Activated naive CD4-positive, alpha-beta T cell treated with anti-CD3 and anti-CD28 coated beads, Interleukin-2, amount 50 U/mL, for 24 hours (primary cell): Measurements from ENCODE around the gene RASD2.

ENCODE experiments used
- H3K27ac Mint-ChIP-seq: one replicate; pipeline ENCODE4 v1.8.0; 2021; ENCODE audit warnings: mild to moderate bottlenecking, mixed read lengths
- H3K27me3 Mint-ChIP-seq: one replicate; pipeline ENCODE4 v1.8.0; 2021; ENCODE audit warnings: mixed read lengths
- H3K36me3 Mint-ChIP-seq: one replicate; pipeline ENCODE4 v1.8.0; 2021; ENCODE audit warnings: mixed read lengths
- H3K4me1 Mint-ChIP-seq: one replicate; pipeline ENCODE4 v1.8.0; 2021; ENCODE audit warnings: mixed read lengths
- H3K4me3 Mint-ChIP-seq: one replicate; pipeline ENCODE4 v1.8.0; 2021; ENCODE audit warnings: mild to moderate bottlenecking, mixed read lengths
- H3K9me3 Mint-ChIP-seq: one replicate; pipeline ENCODE4 v1.8.0; 2021; ENCODE audit warnings: mixed read lengths

The RASD2 gene

DNA sequence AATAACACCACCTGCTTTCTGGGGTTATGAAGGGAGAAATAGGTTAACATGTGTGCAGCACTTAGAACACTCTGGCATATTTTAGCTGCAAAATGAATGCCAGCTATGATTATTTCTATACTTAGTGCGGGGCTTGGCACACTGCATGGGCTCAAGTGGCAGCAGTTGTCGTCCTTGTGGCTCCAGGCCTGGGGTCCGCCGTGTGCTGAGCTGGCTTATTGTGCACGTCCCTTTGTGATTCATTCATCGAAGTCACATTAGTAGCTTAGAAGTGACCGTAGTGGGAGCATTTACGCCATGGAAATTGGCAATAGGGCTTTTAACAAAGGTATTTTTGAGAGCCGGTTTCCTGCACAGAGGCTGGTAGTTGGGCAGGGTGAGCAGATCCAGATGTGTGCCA, 4.2 kb downstream of the RASD2 start:
- no peak overlapping the region for H3K4me3 Mint-ChIP-seq
- H3K36me3 Mint-ChIP-seq: no peaks in the 10 kb centered on the region
- H3K27ac Mint-ChIP-seq: no peak overlapping the region
- H3K4me1 Mint-ChIP-seq: peaks cover 7% of the 10 kb centered on the region
- no peaks in the 10 kb centered on the region for H3K9me3 Mint-ChIP-seq
- H3K27me3 Mint-ChIP-seq: peaks cover 16% of the 10 kb centered on the region

DNA sequence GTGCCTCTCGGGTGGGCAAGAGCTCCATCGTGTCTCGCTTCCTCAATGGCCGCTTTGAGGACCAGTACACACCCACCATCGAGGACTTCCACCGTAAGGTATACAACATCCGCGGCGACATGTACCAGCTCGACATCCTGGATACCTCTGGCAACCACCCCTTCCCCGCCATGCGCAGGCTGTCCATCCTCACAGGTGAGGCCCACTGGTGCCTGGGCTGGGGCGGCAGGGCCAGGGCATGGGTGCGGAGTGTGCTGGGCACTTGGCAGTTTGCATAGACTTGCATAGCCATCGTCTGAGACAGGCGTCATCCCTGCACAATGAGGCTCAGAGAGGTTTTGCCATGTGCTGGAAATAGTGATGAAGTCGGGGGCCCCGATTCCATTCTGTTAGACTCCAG, 6.3 kb downstream of the RASD2 start:
- H3K36me3 Mint-ChIP-seq: no peaks in the 10 kb centered on the region
- no peaks in the 10 kb centered on the region for H3K9me3 Mint-ChIP-seq
- no peak overlapping the region for H3K27ac Mint-ChIP-seq
- peaks cover 11% of the 10 kb centered on the region for H3K27me3 Mint-ChIP-seq
- no peak overlapping the region for H3K4me3 Mint-ChIP-seq
- peaks cover 4% of the 10 kb centered on the region for H3K4me1 Mint-ChIP-seq

DNA sequence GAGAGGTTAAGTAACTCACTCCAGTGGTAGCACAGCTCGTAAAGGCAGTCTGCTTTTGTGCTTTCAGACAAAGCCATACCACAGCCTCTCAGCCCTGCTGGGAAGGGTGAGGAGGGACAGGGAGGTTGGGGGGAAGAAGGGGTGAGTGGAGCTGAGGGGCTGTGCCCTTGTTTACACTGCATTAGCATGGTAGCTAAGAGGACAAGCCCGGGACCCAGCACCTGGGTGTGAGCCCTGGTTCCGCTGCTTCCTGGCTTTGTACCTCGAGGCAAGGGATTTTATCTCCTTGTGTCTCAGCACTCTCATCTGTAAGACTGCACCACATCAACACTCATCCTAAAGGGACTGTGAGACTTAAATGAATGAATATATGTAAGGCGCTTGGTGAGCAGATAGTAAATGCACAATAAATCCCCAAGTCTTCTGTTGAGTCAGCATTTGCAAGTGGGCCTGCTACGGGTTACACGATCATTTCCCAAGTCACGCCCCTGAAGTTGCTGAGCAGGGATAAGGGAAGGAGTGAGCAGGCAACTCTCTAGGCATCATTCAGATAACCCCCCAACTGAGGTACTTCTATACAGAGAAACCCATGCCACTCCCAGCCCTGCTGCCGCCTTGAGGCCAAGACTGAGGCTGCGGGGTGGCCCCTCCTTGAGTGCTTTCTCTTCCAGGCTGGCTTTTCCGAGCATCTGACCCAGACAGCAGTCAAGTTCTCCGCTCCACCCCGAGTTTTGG, 7.5 kb downstream of the RASD2 start:
- peaks cover 13% of the 10 kb centered on the region for H3K4me1 Mint-ChIP-seq
- no peaks in the 10 kb centered on the region for H3K9me3 Mint-ChIP-seq
- no peak overlapping the region for H3K27ac Mint-ChIP-seq
- no peaks in the 10 kb centered on the region for H3K36me3 Mint-ChIP-seq
- peaks cover 7% of the 10 kb centered on the region for H3K27me3 Mint-ChIP-seq
- no peak overlapping the region for H3K4me3 Mint-ChIP-seq

DNA sequence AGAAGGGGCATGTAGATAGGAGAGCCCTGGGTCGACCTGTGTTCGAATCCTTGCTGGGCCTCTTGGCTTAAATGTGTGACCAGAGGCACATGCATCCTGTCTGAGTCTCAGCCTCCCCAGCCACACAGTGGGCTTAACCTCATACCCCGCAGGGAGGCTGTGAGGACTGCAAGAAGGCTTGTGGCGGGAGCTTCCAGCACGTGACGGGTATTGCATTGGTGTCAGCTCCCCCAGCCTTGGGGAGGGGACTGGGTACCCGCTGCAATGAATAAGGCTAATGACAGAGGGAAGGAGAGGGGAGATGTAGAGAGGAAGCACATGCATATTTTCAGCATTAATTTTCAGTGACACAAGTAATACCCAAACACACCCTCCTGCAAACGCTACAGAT, 8.1 kb downstream of the RASD2 start:
- no peak overlapping the region for H3K27ac Mint-ChIP-seq
- H3K4me1 Mint-ChIP-seq: peaks cover 17% of the 10 kb centered on the region
- H3K9me3 Mint-ChIP-seq: no peaks in the 10 kb centered on the region
- no peak overlapping the region for H3K4me3 Mint-ChIP-seq
- peaks cover 3% of the 10 kb centered on the region for H3K27me3 Mint-ChIP-seq
- H3K36me3 Mint-ChIP-seq: no peaks in the 10 kb centered on the region

DNA sequence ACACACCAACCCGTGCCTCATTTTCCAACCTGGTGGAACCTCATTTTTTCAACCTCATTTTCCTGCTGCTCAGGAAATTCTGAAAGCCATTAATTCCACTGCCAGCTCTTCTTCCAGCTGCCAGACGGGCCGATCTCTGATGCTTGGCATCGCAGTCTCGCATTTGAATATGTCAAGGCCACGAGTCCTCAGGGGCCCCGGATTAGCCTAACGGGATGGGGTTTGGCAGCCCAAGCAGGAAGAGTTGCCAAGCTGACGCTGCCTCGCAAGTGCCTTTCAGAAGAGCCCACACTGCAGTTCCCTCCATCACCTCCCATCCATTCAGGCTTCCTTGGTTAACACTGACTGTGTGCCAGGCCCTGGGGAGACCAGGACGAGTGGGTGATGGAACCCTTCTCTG, 8.7 kb downstream of the RASD2 start:
- Mint-ChIP-seq H3K36me3 (no peaks in the 10 kb centered on the region), H3K4me3 (no peak overlapping the region), H3K27me3 (no peaks in the 10 kb centered on the region), H3K27ac (no peak overlapping the region), H3K9me3 (no peaks in the 10 kb centered on the region), H3K4me1 (peaks cover 17% of the 10 kb centered on the region)

DNA sequence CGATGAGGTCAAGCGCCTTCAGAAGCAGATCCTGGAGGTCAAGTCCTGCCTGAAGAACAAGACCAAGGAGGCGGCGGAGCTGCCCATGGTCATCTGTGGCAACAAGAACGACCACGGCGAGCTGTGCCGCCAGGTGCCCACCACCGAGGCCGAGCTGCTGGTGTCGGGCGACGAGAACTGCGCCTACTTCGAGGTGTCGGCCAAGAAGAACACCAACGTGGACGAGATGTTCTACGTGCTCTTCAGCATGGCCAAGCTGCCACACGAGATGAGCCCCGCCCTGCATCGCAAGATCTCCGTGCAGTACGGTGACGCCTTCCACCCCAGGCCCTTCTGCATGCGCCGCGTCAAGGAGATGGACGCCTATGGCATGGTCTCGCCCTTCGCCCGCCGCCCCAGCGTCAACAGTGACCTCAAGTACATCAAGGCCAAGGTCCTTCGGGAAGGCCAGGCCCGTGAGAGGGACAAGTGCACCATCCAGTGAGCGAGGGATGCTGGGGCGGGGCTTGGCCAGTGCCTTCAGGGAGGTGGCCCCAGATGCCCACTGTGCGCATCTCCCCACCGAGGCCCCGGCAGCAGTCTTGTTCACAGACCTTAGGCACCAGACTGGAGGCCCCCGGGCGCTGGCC, 11.0 kb downstream of the RASD2 start:
- no peak overlapping the region for H3K4me3 Mint-ChIP-seq
- H3K4me1 Mint-ChIP-seq: peaks cover 17% of the 10 kb centered on the region
- no peak overlapping the region for H3K27ac Mint-ChIP-seq
- H3K9me3 Mint-ChIP-seq: no peaks in the 10 kb centered on the region
- H3K27me3 Mint-ChIP-seq: no peaks in the 10 kb centered on the region
- H3K36me3 Mint-ChIP-seq: no peaks in the 10 kb centered on the region

DNA sequence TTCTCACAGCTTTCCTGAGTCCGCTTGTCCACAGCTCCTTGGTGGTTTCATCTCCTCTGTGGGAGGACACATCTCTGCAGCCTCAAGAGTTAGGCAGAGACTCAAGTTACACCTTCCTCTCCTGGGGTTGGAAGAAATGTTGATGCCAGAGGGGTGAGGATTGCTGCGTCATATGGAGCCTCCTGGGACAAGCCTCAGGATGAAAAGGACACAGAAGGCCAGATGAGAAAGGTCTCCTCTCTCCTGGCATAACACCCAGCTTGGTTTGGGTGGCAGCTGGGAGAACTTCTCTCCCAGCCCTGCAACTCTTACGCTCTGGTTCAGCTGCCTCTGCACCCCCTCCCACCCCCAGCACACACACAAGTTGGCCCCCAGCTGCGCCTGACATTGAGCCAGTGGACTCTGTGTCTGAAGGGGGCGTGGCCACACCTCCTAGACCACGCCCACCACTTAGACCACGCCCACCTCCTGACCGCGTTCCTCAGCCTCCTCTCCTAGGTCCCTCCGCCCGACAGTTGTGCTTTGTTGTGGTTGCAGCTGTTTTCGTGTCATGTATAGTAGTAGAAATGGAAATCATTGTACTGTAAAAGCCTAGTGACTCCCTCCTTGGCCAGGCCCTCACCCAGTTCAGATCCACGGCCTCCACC, 11.7 kb downstream of the RASD2 start:
- Mint-ChIP-seq H3K4me1 (peaks cover 17% of the 10 kb centered on the region), H3K9me3 (no peaks in the 10 kb centered on the region), H3K4me3 (peak overlapping the region; percentile 13), H3K36me3 (no peaks in the 10 kb centered on the region), H3K27ac (no peak overlapping the region), H3K27me3 (no peaks in the 10 kb centered on the region)

DNA sequence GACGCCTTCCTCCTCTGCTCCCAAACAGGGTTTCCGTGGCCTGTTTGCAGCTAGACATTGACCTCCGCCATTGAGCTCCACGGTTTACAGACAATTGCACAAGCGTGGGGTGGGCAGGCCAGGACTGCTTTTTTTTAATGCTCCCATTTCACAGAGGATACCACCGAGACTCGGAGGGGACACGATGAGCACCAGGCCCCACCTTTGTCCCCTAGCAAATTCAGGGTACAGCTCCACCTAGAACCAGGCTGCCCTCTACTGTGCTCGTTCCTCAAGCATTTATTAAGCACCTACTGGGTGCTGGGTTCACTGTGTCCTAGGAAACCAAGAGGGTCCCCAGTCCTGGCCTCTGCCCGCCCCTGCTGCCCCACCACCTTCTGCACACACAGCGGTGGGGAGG, 12.2 kb downstream of the RASD2 start:
- Mint-ChIP-seq H3K36me3 (no peaks in the 10 kb centered on the region), H3K9me3 (no peaks in the 10 kb centered on the region), H3K27me3 (no peaks in the 10 kb centered on the region), H3K4me1 (peaks cover 18% of the 10 kb centered on the region), H3K4me3 (peak overlapping the region; percentile 13), H3K27ac (no peak overlapping the region)

DNA sequence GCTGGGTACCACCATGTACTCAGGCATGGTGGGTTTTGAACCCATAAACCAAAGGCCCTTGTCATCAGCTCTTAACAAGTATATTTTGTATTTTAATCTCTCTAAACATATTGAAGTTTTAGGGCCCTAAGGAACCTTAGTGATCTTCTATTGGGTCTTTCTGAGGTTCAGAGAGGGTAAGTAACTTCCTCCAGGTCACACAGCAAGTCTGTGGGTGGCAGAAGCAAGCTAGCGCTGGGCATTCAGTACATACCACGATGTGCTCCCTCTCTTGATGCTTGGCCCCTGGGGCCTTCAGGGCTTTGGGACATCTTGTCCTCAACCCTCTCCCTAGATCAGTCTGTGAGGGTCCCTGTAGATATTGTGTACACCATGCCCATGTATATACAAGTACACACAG, 12.7 kb downstream of the RASD2 start:
- H3K9me3 Mint-ChIP-seq: no peaks in the 10 kb centered on the region
- no peak overlapping the region for H3K4me3 Mint-ChIP-seq
- H3K36me3 Mint-ChIP-seq: no peaks in the 10 kb centered on the region
- H3K27me3 Mint-ChIP-seq: no peaks in the 10 kb centered on the region
- H3K4me1 Mint-ChIP-seq: peaks cover 22% of the 10 kb centered on the region
- no peak overlapping the region for H3K27ac Mint-ChIP-seq

DNA sequence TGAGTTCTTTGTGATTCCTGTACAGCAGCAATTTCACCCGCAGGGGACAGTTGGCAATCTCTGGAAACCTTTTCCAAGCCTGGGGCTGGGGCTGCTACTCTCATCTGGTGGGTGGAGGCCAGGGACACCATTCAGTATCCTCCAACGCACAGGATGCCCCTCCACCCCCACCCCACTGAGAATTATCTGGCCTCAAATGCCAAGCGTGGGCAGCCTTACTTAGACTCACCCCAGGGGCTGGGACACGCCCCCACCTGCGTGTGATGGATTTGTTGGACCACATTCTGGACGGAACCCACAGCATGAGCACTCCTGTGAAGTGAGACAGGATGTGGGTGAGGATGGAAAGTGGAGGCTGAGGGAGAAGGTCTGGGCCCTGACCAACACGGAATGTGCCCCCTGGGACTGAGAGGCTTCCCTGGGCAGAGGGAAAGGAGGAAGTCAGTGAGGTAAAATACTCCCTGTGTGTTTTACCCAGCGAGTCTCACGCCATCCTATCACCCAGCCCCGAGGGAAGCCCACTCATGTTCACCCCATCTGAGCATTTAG, 13.7 kb downstream of the RASD2 start:
- Mint-ChIP-seq H3K4me1 (peaks cover 22% of the 10 kb centered on the region), H3K27ac (no peak overlapping the region), H3K36me3 (no peaks in the 10 kb centered on the region), H3K4me3 (no peak overlapping the region), H3K9me3 (no peaks in the 10 kb centered on the region), H3K27me3 (no peaks in the 10 kb centered on the region)

DNA sequence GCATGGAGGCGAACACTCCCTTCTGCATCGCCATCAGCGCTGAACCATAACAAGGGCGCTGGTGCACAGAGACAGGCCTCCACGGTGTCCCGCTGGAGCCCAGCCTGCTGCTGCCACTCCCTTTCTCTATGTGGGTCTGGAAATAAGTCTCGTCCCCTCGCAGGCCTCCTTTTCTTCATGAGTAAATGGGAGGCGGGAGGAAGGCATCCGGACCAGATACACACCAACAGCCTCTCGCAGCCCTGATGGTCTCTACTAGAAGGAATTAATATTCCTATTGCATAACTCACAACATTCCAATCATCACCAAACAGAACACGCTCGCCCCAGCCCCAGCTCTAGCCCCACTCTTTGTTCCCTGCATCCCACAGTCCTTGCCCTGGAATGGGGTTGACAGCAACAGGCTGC, 14.9 kb downstream of the RASD2 start:
- H3K36me3 Mint-ChIP-seq: no peaks in the 10 kb centered on the region
- H3K27ac Mint-ChIP-seq: no peak overlapping the region
- H3K9me3 Mint-ChIP-seq: no peaks in the 10 kb centered on the region
- H3K27me3 Mint-ChIP-seq: no peaks in the 10 kb centered on the region
- no peak overlapping the region for H3K4me3 Mint-ChIP-seq
- peaks cover 22% of the 10 kb centered on the region for H3K4me1 Mint-ChIP-seq

DNA sequence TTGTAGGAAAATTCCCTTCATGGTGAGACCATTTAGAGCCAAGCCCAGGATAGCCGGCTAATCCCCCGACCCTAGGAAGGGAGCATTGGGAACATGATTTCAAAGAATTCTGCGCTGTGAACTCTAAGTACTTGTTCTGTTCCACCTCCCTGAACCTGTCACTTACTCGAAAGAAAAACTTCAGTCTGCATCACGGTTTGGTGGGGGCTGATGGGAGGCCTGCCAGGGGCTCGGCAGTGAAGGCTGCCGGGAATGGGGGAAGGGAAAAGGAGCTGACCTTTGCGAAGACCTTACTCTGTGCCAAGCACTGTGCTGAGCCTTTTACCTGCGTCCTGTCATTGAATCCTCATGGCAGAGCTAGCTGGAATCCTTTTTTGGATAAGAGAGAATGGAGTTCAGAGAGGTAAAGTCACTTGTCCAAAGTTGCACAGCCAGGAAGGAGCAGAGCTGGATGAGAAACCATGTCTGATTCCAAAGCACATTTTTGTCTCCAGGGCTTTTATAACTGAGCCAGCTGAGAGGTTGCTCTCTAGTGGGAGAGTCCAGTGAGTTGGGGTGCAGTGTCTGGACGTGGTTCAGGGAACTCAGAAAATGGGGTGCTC, 15.4 kb downstream of the RASD2 start:
- no peak overlapping the region for H3K4me3 Mint-ChIP-seq
- H3K9me3 Mint-ChIP-seq: no peaks in the 10 kb centered on the region
- H3K27ac Mint-ChIP-seq: no peak overlapping the region
- H3K4me1 Mint-ChIP-seq: peaks cover 22% of the 10 kb centered on the region
- H3K27me3 Mint-ChIP-seq: no peaks in the 10 kb centered on the region
- no peaks in the 10 kb centered on the region for H3K36me3 Mint-ChIP-seq

DNA sequence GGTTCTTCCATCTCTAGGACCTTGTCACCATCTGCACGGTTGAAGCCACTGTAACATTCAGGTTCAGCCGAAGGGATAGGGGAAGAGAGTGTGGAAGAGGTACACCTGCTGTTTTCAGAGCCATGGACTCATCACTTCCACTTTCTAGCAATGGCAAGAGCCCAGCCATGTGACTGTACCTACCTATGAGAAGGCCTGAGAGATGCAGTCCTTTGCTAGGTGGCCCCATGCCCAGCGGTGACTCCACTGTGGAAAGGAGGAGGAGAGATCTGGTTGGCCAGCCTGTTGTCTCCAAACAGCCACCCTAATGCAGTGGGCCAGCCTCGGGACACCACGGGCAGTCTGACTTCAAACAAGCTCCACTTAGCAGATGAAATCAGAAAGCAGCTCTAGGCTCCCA, 16.0 kb downstream of the RASD2 start:
- H3K4me3 Mint-ChIP-seq: no peak overlapping the region
- no peaks in the 10 kb centered on the region for H3K27me3 Mint-ChIP-seq
- H3K4me1 Mint-ChIP-seq: peaks cover 22% of the 10 kb centered on the region

DNA sequence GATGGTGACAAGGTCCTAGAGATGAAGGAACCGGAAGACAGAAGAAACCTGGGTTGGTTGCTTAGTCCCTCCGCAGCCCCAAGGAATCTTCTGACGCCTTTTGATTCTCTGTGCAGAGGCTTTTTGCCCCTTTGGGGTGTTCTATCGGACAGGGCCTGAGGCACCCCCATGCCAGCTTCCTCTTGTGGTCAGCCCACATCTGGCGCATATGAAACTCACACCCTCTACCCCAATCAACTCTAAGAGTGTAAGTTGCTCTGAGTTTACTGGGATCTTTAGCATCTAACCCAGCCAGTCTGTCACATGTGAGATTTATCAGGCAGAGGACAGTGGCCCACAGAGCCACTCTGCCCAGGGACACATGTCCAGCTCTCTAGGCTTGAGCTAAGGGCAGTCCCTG, 17.4 kb downstream of the RASD2 start:
- H3K4me3 Mint-ChIP-seq: no peak overlapping the region
- H3K9me3 Mint-ChIP-seq: no peaks in the 10 kb centered on the region
- no peaks in the 10 kb centered on the region for H3K36me3 Mint-ChIP-seq
- H3K27ac Mint-ChIP-seq: no peak overlapping the region
- H3K4me1 Mint-ChIP-seq: peaks cover 14% of the 10 kb centered on the region
- no peaks in the 10 kb centered on the region for H3K27me3 Mint-ChIP-seq

More for the DNA sequence above, 16.0 kb downstream of the RASD2 start:
- no peaks in the 10 kb centered on the region for H3K36me3 Mint-ChIP-seq
- H3K27ac Mint-ChIP-seq: no peak overlapping the region
- no peaks in the 10 kb centered on the region for H3K9me3 Mint-ChIP-seq

DNA sequence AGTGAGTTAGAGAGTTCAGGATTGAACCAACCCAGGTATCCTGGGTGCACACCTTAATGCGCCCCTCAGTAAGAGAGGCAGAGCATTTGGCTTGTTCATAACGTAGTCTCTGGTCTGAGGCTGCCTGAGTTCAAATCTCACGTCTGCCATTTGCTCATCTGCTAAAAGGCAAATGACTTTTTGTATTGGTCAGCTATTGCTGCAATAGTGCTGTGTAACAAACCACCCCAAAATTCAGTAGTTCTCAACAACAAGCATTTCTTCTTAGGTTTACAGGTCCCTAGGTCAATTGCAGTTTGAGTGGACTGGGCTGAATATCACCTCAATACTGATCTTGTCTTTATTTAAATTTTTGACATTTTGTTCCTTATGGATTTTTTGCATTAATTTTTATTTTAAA, 18.1 kb downstream of the RASD2 start:
- no peaks in the 10 kb centered on the region for H3K36me3 Mint-ChIP-seq
- no peak overlapping the region for H3K4me3 Mint-ChIP-seq
- no peak overlapping the region for H3K27ac Mint-ChIP-seq
- H3K9me3 Mint-ChIP-seq: no peaks in the 10 kb centered on the region
- no peaks in the 10 kb centered on the region for H3K27me3 Mint-ChIP-seq
- H3K4me1 Mint-ChIP-seq: peaks cover 8% of the 10 kb centered on the region
